ENCODE data around the gene NLRP3.
A peak's percentile ranks its signal among the peaks of the same experiment; 100 is the strongest.
"Not testable (repeated sequence)": the region's sequence is repeated elsewhere in the genome, so short reads cannot be mapped to it uniquely, and the experiment has no call there.

The NLRP3 gene

DNA sequence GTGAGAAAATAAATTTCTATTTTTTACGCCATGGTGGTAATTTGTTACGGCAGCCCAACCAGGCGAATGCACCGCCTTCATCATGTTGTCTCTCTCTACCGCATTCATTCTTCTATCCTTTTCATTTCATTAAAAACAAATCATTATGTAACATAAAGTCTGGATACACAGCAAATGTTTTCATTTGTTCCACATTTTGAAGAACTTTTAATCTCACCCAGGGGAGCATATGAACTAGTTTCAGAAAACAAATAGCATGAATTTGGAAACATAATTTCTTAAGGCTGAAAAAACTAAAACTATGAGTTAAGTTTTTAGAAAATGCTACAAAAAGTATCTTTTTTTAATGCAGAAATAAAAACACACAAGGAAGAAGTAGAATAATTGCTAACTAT lies 53.2 kb downstream of the NLRP3 start:
- DNase-seq (ENCODE audit: low spot score), result no peak

GRCh38 chr1:247470942-247471429 lies 55.0 kb downstream of the NLRP3 start:
- DNase-seq (ENCODE audit: low spot score), result not testable (repeated sequence)

DNA sequence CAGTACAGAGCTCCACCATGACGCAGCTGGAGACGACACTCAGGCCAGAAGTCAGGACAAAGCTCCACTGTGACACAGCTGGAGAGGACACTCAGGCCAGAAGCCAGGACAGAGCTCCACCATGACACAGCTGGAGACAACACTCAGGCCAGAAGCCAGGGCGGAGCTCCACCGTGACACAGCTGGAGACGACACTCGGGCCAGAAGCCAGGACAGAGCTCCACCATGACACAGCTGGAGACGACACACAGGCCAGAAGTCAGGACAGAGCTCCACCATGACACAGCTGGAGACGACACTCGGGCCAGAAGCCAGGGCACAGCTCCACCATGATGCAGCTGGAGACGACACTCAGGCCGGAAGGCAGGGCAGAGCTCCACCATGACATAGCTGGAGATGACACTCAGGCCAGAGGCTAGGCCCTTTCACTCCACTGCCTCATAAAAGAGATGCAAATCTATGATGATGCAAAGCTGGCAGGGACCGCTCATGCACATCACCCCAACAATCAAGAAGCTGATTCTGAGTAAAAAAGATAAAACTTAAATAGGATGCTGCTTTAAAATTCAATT lies 55.6 kb downstream of the NLRP3 start:
- no peak for DNase-seq (ENCODE audit: low spot score)

- no peak for DNase-seq (ENCODE audit: low spot score)
Observed at GRCh38 chr1:247472035-247472434, 56.1 kb downstream of the NLRP3 start.

GRCh38 chr1:247474367-247474766 lies 58.4 kb downstream of the NLRP3 start:
- DNase-seq (ENCODE audit: low spot score), result no peak

- DNase-seq (ENCODE audit: low spot score), result no peak
Observed at GRCh38 chr1:247475793-247476192, 59.8 kb downstream of the NLRP3 start.

DNA sequence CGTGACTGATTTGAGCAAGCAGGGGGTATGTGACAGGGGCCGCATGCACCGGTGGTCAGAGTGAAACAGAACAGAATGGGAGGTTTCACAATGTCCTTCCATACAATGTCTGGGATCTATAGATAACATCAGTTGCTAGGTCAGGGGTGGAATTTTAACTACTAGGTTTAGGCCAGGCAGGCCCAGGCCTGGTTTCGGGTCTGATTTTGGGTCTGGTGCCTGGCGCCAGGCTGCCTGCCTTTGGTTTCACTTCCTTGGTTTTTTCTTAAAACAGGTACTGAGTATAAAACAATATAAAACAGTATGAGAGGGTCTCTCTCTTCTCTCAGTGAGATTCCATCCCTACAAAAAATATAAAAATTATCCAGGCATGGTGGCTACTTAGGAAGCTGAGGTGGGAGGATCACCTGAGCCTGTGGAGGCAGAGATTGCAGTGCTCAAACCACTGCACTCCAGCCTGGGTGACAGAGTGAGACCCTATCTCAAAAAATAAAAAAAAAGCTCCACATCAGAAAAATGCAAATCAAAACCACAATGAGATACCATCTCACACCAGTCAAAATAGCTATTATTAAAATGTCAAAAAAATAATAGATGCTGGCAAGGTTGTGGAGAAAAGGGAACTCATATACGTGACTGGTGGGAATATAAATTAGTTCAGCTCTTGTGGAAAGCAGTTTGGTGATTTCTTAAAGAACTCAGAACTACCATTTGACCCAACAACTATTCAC lies 60.5 kb downstream of the NLRP3 start:
- not testable (repeated sequence) for DNase-seq (ENCODE audit: low spot score)

DNA sequence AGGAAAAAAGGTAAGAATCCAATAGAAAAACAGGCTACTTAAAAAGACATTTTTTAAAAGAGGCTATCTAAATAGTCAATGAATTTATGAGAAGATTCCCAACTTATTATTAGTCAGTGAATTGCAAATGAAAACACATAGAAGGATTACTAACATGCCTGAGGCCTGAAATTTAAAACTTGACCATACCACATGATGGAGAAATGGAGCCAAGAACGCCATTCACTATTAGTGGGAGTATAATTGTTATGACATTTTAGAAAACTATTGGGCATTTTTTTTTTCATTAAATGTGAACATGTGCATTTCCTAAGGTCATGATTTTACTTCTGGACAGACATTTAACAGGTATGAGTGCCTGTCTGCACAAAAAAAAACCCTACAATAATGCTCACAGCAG lies 66.8 kb downstream of the NLRP3 start:
- DNase-seq (ENCODE audit: low spot score), result no peak

- peak; percentile 50 for DNase-seq (ENCODE audit: low spot score)
Observed at GRCh38 chr1:247487057-247487456, 71.1 kb downstream of the NLRP3 start.

DNA sequence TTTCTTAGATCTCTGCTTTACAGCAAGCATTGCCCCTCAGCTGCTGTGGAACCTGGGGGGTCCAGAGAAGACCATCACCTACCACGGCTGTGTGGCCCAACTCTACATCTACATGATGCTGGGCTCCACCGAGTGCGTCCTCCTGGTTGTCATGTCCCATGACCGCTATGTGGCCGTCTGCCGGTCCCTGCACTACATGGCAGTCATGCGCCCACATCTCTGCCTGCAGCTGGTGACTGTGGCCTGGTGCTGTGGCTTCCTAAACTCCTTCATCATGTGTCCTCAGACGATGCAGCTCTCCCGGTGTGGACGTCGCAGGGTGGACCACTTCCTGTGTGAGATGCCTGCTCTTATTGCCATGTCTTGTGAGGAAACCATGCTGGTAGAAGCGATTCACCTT lies 75.4 kb downstream of the NLRP3 start:
- DNase-seq (ENCODE audit: low spot score), result no peak

DNA sequence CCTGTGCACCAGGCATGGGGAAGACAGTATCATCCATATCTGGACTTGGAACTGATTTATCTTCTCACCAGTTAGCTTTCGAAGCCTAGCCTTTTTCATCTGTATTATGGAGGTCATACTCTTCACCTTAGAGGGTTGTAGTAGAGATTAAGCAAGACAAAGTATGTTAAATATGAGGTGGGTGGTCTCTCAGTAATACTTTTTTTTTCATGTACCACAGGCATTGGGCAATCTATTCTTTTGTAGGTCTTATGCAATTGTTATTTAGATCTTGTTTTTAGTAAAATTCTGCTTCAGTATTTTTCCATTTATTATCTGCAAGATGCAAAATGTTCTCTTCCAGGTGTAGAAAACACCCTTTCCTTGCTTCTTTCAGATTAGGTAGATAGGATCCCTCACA lies 77.1 kb downstream of the NLRP3 start:
- DNase-seq (ENCODE audit: low spot score), result no peak

- no peak for DNase-seq (ENCODE audit: low spot score)
Observed at GRCh38 chr1:247494767-247495166, 78.8 kb downstream of the NLRP3 start.

DNA sequence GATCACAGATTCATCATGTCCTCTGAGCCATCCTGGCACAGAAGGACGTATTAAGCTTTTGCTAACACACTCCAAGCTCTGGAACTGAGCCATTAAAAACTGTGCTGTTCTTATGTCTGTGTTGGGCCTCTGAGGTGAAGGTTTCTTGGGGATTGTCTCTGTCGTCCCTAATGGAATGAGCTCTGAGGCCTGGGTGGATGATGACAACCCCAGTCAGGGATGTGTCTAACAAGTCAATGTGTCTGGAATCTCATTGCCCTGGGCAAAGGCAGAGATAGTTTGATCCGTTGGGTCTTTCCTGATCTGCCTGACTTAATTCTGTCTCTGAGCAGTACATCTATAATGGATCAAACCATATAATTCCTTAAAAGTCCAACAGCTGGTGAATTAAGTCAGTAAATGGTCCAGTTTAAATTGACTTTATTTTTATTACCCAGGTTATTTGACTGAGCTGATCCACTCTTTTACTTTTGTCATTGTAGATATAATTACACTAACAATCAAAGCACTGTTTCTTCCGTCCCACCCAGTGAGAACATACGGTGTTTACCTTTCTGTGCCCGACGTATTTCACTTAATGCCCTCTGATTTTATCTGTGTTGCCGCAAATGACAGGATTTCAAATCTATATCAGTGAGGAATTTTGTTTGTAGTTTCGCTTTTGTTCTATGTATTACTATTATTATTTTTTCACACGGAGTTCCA lies 80.8 kb downstream of the NLRP3 start:
- peak; percentile 21 for DNase-seq (ENCODE audit: low spot score)

Measured in cerebellar cortex (tissue), 1 donor.